ENCODE data around the gene COL23A1.

DNA sequence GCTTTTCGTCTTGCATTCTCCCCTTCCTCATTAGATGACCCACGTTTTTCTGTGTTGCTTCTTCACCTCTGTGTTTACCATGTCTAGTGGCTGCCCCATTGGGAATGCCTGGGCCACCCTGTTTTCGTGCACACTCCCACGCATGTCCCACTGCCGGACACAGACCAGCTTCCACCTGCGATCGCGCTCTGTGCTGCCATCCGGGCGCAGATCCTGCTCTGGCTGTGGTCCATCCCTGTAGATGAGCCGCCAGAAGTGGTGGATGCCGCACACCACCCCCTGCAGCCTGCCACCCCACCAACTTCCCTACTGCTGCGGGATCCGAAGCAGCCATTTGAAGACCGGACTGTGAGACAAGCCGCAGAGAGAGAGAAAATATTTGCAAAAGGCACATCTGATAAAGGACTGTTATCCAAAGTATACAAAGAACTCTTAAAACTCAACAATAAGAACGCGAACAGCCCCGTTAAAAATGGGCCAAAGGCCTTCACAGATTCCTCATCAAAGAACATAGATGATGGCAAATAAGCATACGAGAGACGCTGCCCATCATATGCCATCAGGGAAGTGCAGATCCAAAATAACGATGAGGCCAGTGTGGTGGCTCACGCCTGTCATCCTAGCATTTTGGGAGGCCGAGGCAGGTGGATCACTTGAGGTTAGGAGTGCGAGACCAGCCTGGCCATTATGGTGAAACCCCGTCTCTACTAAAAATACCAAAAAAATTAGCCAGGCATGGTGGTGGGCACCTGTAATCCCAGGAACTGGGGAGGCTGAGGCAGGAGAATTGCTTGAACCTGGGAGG, 163.7 kb downstream of the COL23A1 start:
- TF ChIP-seq, protein P1, sequence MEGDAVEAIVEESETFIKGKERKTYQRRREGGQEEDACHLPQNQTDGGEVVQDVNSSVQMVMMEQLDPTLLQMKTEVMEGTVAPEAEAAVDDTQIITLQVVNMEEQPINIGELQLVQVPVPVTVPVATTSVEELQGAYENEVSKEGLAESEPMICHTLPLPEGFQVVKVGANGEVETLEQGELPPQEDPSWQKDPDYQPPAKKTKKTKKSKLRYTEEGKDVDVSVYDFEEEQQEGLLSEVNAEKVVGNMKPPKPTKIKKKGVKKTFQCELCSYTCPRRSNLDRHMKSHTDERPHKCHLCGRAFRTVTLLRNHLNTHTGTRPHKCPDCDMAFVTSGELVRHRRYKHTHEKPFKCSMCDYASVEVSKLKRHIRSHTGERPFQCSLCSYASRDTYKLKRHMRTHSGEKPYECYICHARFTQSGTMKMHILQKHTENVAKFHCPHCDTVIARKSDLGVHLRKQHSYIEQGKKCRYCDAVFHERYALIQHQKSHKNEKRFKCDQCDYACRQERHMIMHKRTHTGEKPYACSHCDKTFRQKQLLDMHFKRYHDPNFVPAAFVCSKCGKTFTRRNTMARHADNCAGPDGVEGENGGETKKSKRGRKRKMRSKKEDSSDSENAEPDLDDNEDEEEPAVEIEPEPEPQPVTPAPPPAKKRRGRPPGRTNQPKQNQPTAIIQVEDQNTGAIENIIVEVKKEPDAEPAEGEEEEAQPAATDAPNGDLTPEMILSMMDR (IDR thresholded peaks at IDR 0.05): no peak
- TF ChIP-seq POLR2A (IDR thresholded peaks at IDR 0.05): no peak

Measured in lower leg skin (tissue), 3 donors.